Tongue (tissue), 2 donors: Measurements from ENCODE around the gene FAM8A1. TPM values are rescaled to one million over a fixed set of nuclear protein-coding genes. Genes with fewer than 3 reads are reported as not detected.

Experiments
- small RNA-seq: library from RNA; depleted of rRNA; stranded (forward); fragments of <200 nt; gene quantifications from one replicate; pipeline ENCODE3, GENCODE V24; 2014; ENCODE audit warnings: low replicate concordance
- total RNA-seq: library from RNA; depleted of rRNA; stranded (reverse); fragments of >200 nt; gene quantifications from one replicate; pipeline ENCODE4 v1.2.3, GENCODE V29; 2014

FAM8A1 gene
- total RNA-seq, 1 donor from 2014 or later = 34.5 TPM

Small RNA genes lying within 50 kb of the gene (small RNA-seq; reads per million reads assigned to genes)
- not detected for gene RNU6-190P
- not detected for gene SUMO2P13

Other genes starting within 250 kb of the FAM8A1 start
- gene CAP2, start 206.7 kb upstream of the FAM8A1 start, total RNA-seq = 69.1 TPM
- gene NUP153, start 106.6 kb downstream of the FAM8A1 start, total RNA-seq = 38.3 TPM